Stimulated activated CD4-positive, alpha-beta T cell treated with anti-CD3 and anti-CD28 coated beads, TNF-alpha, amount 100 ng/mL, for 48 hours (primary cell): ENCODE results near the gene IVNS1ABP.
"Not testable (repeated sequence)": the region's sequence is repeated elsewhere in the genome, so short reads cannot be mapped to it uniquely, and the experiment has no call there.

Experiments used
- DNase-seq, 3 donors: peaks; one replicate each; pipeline ENCODE4 v3.0.0-alpha.2; 2020; ENCODE audit warnings: low read depth in 3 of 3

The IVNS1ABP gene

GRCh38 chr1:185328255-185328654, 11.2 kb upstream of the IVNS1ABP start:
- no peak for DNase-seq

GRCh38 chr1:185325413-185325812, 8.4 kb upstream of the IVNS1ABP start:
- no peak for DNase-seq

GRCh38 chr1:185324118-185324517, 7.1 kb upstream of the IVNS1ABP start:
- DNase-seq, result no peak

GRCh38 chr1:185322636-185323035, 5.6 kb upstream of the IVNS1ABP start:
- no peak for DNase-seq

GRCh38 chr1:185321653-185322221, 4.7 kb upstream of the IVNS1ABP start:
- not testable (repeated sequence) for DNase-seq

GRCh38 chr1:185321104-185321503, 4.1 kb upstream of the IVNS1ABP start:
- DNase-seq, result not testable (repeated sequence)

GRCh38 chr1:185319139-185319475, 2.1 kb upstream of the IVNS1ABP start:
- no peak for DNase-seq

GRCh38 chr1:185318431-185319138, 1.5 kb upstream of the IVNS1ABP start:
- DNase-seq, result no peak

- DNase-seq, result peak; percentile 40 to 65 (median 57)
These were observed 855 bp upstream of the IVNS1ABP start for GRCh38 chr1:185317886-185318310.

- peak; percentile 78 to 91 (median 79) for DNase-seq
These were observed 645 bp downstream of the IVNS1ABP start for GRCh38 chr1:185316163-185317033.

- no peak for DNase-seq
These were observed 1.5 kb downstream of the IVNS1ABP start for GRCh38 chr1:185315445-185316071.

- DNase-seq, result no peak
These were observed 2.6 kb downstream of the IVNS1ABP start for GRCh38 chr1:185314411-185314810.

- no peak for DNase-seq
These were observed 4.5 kb downstream of the IVNS1ABP start for GRCh38 chr1:185312361-185313138.

GRCh38 chr1:185311589-185312225, 5.3 kb downstream of the IVNS1ABP start:
- DNase-seq, result no peak

- no peak for DNase-seq
These were observed 7.5 kb downstream of the IVNS1ABP start for GRCh38 chr1:185309566-185309965.

GRCh38 chr1:185308126-185308525, 8.9 kb downstream of the IVNS1ABP start:
- no peak for DNase-seq

GRCh38 chr1:185305419-185305818, 11.6 kb downstream of the IVNS1ABP start:
- no peak for DNase-seq

GRCh38 chr1:185300152-185300551, 16.9 kb downstream of the IVNS1ABP start:
- no peak for DNase-seq

- DNase-seq, result no peak
These were observed 19.1 kb downstream of the IVNS1ABP start for GRCh38 chr1:185297982-185298381.

- no peak for DNase-seq
These were observed 22.0 kb downstream of the IVNS1ABP start for GRCh38 chr1:185295091-185295490.

GRCh38 chr1:185293967-185294542, 23.0 kb downstream of the IVNS1ABP start:
- no peak for DNase-seq
